GM12864 (cell line): ENCODE measurements around the gene FAM83B.

Source experiments
- DNase-seq: peaks from one replicate; pipeline ENCODE4 v3.0.0-alpha.2; 2011; ENCODE audit warnings: low read depth
- H3K4me3 ChIP-seq: 2 replicates; pipeline ENCODE4 v1.5.1; 2011; ENCODE audit warnings: mild to moderate bottlenecking, low read depth, low read length, control low read depth
- CTCF ChIP-seq: IDR thresholded peaks from 2 replicates; pipeline ENCODE4 v1.5.1; 2011; ENCODE audit warnings: low read depth, mild to moderate bottlenecking, moderate library complexity, low read length, control low read depth, inconsistent platforms; ENCODE audit errors: missing control alignments

The FAM83B gene

GRCh38 chr6:54860739-54861138 is 14.2 kb downstream of the FAM83B start:
- no peak for TF ChIP-seq CTCF
- no peak for DNase-seq
- no peak overlapping the region for H3K4me3 ChIP-seq

- no peak for DNase-seq
- no peak for TF ChIP-seq CTCF
- no peak overlapping the region for H3K4me3 ChIP-seq
Observed at GRCh38 chr6:54861905-54862616, 15.5 kb downstream of the FAM83B start.

GRCh38 chr6:54864272-54864671 is 17.7 kb downstream of the FAM83B start:
- DNase-seq = no peak
- TF ChIP-seq CTCF = no peak
- no peak overlapping the region for H3K4me3 ChIP-seq

GRCh38 chr6:54865091-54865631 is 18.6 kb downstream of the FAM83B start:
- H3K4me3 ChIP-seq = no peak overlapping the region
- no peak for TF ChIP-seq CTCF
- no peak for DNase-seq

GRCh38 chr6:54868556-54868955 is 22.0 kb downstream of the FAM83B start:
- no peak overlapping the region for H3K4me3 ChIP-seq
- TF ChIP-seq CTCF = no peak
- no peak for DNase-seq

- H3K4me3 ChIP-seq = no peak overlapping the region
- no peak for TF ChIP-seq CTCF
- DNase-seq = no peak
Observed at GRCh38 chr6:54873599-54873998, 27.0 kb downstream of the FAM83B start.
